GM21786 (cell line): ENCODE results near the gene RBMS1.

Source experiments
- ATAC-seq: cut with Tn5 transposase; IDR thresholded peaks from one replicate; pipeline ENCODE4 v1.9.1; 2021; ENCODE audit not compliant: unreplicated experiment

RBMS1 gene

GRCh38 chr2:160365716-160366367 lies 127.8 kb downstream of the RBMS1 start:
- no peak for ATAC-seq

- no peak for ATAC-seq
These were observed 129.2 kb downstream of the RBMS1 start for GRCh38 chr2:160364364-160364763.

DNA sequence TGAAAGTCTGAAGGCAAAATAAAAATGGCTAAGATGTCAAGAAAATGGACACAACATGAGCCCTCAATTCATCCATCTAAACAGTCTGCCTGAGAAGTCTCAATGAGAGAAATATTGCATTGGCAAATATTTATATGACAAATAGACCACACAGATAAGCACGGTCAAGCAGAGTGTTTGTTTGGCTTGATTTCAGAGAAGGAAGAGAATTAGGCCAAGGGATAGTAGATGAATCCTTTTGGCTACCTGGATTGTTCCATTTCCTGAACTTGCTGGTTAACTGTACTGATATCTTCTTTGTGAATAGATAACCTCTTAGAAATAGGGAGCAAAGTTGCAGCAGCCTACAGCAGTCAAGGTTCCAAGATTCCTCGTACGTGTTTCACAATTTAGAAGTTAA lies 129.6 kb downstream of the RBMS1 start:
- no peak for ATAC-seq

- no peak for ATAC-seq
These were observed 130.6 kb downstream of the RBMS1 start for GRCh38 chr2:160363055-160363454.

DNA sequence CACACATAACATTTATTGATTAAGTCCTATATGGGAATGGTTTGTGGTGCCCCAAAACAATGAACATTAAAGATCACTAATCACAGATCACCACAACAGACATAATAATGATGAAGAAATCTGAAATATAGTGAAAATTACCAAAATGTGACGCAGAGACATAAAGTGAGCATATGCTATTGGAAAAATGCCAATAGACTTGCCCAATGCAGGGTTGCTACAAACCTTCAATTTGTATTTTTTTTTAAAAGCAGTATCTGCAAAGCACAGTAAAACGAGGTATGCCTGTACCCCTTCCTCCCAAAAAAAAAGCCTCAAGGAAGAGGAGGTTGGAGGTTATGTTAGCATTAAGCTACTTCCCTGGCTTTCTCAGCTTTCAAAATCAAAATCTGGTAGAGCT lies 131.1 kb downstream of the RBMS1 start:
- no peak for ATAC-seq

- ATAC-seq: no peak
These were observed 131.6 kb downstream of the RBMS1 start for GRCh38 chr2:160362018-160362417.

DNA sequence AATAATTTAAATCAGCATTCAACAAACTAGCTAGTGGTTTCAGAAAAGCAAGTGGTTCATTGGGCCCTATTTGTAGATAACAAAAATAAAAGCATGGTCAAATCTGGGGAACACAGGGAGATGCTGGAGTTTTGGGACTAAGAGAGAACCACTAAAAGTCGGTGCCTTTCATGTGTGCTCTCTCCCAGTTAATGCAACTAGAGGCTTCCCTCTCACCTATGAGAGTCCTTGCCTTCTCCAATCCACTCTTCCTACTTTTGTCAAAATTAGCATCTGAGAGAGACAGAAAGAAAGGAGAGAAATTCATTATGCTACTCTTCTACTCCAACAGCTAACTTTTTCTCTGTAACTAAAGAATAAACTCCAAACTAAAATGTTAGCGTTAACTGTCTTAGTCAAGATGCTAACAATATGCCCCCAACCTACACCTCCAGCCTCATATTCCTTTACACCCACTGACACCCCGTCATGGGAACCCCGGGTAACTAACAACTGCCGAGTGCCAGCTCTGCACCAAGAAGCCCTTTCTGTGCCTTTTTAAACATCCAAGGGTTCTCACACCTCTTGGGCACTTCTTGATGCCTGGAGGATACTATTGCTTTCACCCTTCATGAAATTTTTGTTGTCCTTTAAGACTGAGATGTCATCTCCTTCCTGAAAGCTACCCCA lies 133.4 kb downstream of the RBMS1 start:
- ATAC-seq: no peak

- ATAC-seq: no peak
These were observed 135.6 kb downstream of the RBMS1 start for GRCh38 chr2:160358046-160358445.

- no peak for ATAC-seq
These were observed 137.1 kb downstream of the RBMS1 start for GRCh38 chr2:160356485-160356884.

DNA sequence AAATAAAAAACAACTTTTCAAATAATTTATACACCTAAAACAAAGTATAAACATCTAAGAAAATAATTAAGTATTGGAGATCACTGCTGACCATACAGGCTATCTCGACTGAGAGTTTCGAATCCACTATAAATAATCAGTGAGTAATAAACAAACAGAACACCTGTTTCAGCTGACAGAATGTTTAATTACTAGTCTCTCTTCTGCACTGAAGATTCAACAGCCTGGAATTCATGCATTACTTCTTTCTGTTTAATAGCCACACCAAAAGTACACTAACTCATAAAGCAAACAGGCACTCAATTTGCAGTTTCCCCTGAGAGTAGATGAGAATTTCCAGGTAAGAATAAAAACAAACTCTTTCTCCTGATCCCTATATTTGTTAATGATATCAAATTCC lies 138.5 kb downstream of the RBMS1 start:
- ATAC-seq: no peak

DNA sequence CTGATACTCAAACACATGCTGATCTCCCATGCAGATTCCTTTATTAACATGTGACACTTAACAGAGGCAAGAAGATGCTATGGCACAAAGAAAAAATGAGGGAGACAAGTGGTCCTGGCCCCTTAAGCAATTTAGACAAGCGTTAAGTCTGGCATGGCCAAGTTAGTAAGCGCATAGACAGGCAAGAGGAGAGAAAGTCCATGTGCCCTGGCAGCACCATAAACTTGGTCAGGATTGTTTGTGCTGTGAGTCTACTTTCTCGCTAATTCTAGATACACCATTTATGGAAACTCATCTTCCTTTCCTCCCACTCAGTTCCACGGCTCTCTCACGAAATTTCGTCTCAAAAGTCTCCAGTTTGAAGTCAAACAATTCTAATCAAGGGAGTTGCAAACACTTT lies 138.9 kb downstream of the RBMS1 start:
- ATAC-seq: no peak

- ATAC-seq: no peak
These were observed 139.8 kb downstream of the RBMS1 start for GRCh38 chr2:160353813-160354212.

DNA sequence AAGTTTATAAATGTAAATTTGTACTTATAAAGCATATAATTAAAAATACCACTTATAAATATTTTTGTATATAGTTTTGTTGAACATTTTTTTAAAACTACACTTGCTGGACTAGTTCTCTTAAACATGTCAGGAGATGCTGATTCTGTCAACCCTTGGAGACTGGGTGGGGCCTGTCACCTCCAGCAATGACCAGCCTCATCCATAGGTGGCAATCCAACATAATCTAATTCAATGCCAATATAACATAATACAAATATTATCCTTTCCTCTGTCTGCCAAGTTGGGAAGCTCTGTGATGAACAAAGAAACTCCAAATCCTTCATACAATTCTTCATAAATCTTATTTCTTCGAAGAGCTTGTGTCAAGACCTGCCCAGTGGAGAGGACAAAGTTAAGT lies 140.4 kb downstream of the RBMS1 start:
- ATAC-seq: no peak

GRCh38 chr2:160352500-160352899 lies 141.1 kb downstream of the RBMS1 start:
- no peak for ATAC-seq

- ATAC-seq: no peak
These were observed 141.7 kb downstream of the RBMS1 start for GRCh38 chr2:160351956-160352355.

DNA sequence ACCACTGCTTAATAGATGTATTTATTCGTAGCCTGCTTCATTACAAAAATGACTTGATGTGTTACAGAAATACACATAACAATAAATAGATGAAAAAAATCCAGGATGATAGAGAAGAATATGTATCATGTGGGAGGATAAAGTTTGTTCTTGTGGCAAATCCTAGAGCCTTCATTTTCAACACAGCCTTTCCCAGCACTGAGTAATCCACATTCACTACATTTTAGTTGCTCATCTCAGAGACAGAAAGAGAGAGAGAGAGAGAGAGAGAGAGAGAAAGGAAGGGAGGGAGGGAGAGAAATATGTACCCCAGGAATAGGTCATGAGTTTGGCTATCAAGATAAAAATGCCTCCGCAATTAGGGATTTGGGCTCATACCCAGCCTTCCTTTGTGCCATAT lies 144.3 kb downstream of the RBMS1 start:
- no peak for ATAC-seq

- no peak for ATAC-seq
These were observed 146.2 kb downstream of the RBMS1 start for GRCh38 chr2:160347269-160347863.

DNA sequence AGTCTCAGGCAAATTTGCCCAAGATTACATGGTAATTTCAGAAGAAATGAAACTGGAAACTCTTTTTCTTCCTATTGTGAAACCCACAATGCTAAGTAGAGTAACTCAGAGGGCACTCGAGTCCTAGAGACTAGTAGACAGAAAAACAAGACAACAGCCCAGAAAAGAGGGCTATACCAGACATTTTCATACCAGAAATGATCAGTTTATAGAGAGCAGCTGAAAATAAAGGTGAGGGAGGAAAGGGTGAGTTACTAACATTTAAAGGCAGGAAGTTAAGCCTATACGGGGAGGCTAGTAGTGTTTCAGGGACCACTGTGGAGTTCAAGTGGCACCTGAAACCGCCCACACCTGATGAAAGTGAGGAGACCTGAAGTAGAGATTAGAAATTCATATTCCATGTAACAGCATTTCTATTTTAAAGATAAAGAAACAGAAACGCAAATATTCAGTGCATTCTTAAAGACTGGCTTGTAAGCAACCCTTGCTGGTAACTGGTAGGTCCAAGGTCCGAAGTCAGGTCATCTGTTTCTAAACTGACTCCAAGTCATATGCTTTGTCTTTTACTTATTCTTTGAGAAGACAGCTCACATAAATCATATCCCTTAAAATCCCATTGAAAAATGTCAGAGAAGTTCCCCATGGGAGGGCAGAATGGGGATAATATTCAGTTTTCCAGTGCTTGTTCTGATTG lies 148.4 kb downstream of the RBMS1 start:
- ATAC-seq: no peak

DNA sequence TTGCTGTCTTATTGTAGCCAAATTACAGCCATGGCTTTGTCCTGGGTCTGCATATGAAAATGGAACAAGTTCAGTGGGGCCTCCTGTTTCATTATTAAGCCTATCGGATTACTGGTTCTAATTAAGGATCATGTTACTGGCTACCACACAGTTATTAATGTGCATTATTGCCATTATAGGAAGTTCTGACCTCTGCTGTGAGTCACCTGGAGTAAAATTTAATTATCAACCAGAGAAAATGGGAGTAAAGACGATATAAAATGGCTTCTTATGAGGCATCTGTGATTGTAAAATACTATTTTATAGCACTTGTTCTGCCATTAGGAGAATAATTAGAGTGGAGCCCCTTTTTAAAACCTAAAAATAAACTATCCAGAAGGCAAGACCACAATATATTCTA lies 150.2 kb downstream of the RBMS1 start:
- ATAC-seq: no peak

- no peak for ATAC-seq
These were observed 153.9 kb downstream of the RBMS1 start for GRCh38 chr2:160339726-160340125.

GRCh38 chr2:160338901-160339685 lies 154.5 kb downstream of the RBMS1 start:
- ATAC-seq: no peak
